ENCODE measurements around the gene LMAN1L.

DNA sequence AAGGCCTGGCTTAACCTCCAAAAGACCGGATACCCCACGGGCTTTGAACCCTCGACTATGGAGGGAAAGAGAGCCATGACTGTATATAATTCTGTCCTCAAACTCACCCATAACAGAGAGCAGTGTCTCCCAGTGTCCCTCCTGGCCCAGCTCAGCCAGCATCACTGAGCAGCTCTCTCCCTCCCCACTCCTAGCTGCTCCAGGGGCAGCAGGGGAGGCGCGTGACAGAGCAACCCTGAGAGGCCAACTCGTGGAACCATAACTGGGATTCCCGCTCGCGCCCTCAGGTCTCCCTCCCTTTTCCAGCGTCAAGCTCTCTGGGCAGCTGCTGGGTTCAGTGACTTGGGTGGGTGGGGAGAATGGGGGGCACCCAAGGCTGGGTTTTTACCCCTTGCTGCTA, 13.2 kb downstream of the LMAN1L start:
- TF ChIP-seq, protein P1, sequence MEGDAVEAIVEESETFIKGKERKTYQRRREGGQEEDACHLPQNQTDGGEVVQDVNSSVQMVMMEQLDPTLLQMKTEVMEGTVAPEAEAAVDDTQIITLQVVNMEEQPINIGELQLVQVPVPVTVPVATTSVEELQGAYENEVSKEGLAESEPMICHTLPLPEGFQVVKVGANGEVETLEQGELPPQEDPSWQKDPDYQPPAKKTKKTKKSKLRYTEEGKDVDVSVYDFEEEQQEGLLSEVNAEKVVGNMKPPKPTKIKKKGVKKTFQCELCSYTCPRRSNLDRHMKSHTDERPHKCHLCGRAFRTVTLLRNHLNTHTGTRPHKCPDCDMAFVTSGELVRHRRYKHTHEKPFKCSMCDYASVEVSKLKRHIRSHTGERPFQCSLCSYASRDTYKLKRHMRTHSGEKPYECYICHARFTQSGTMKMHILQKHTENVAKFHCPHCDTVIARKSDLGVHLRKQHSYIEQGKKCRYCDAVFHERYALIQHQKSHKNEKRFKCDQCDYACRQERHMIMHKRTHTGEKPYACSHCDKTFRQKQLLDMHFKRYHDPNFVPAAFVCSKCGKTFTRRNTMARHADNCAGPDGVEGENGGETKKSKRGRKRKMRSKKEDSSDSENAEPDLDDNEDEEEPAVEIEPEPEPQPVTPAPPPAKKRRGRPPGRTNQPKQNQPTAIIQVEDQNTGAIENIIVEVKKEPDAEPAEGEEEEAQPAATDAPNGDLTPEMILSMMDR (IDR thresholded peaks at IDR 0.05; ENCODE audit: borderline replicate concordance, extremely low read depth, low read length, poor library complexity, severe bottlenecking) = no peak
- TF ChIP-seq EZH2 (IDR thresholded peaks at IDR 0.05; ENCODE audit: borderline replicate concordance, low read depth, low read length, severe bottlenecking) = no peak
